MM.1S (cell line): Measurements from ENCODE around the gene FAM241A.

ENCODE experiments used
- DNase-seq: peaks from one replicate; pipeline ENCODE4 v3.0.0-alpha.2; 2015
- H2AFZ ChIP-seq: fragments of 300-600 bp; sonication (generic); 2 replicates; pipeline ENCODE4 v1.6.0; 2016; ENCODE audit warnings: antibody characterized with exemption, low read length
- H3F3A ChIP-seq: fragments of 300-600 bp; sonication (generic); 2 replicates; pipeline ENCODE4 v1.6.1; 2016; ENCODE audit warnings: mild to moderate bottlenecking, antibody characterized with exemption, low read length, moderate library complexity, mixed read lengths; ENCODE audit not compliant: insufficient read depth
- H3K27ac ChIP-seq: fragments of 300-600 bp; sonication (generic); 2 replicates; pipeline ENCODE4 v1.5.1; 2016; ENCODE audit warnings: mild to moderate bottlenecking, low read length
- H3K27me3 ChIP-seq: fragments of 300-600 bp; sonication (generic); replicated peaks from 2 replicates; pipeline ENCODE4 v1.6.0; 2016; ENCODE audit warnings: low read length; ENCODE audit not compliant: insufficient read depth
- H3K36me3 ChIP-seq: fragments of 300-600 bp; sonication (generic); replicated peaks from 2 replicates; pipeline ENCODE4 v1.6.1; 2016; ENCODE audit warnings: mild to moderate bottlenecking, low read length, mixed read lengths; ENCODE audit not compliant: insufficient read depth
- H3K4me1 ChIP-seq: fragments of 300-600 bp; sonication (generic); 2 replicates; pipeline ENCODE4 v1.6.1; 2016; ENCODE audit warnings: low read length, mixed read lengths
- H3K4me2 ChIP-seq: fragments of 300-600 bp; sonication (generic); 2 replicates; pipeline ENCODE4 v1.6.0; 2016; ENCODE audit warnings: low read depth, low read length
- H3K4me3 ChIP-seq: fragments of 300-600 bp; sonication (generic); 2 replicates; pipeline ENCODE4 v1.5.1; 2016; ENCODE audit warnings: low read length, mixed read lengths
- H3K79me2 ChIP-seq: fragments of 300-600 bp; sonication (generic); 2 replicates; pipeline ENCODE4 v1.6.1; 2016; ENCODE audit warnings: mixed run types, low read length, mixed read lengths
- H3K9ac ChIP-seq: fragments of 300-600 bp; sonication (generic); 2 replicates; pipeline ENCODE4 v1.6.1; 2016; ENCODE audit warnings: low read length, mixed read lengths
- H3K9me2 ChIP-seq: fragments of 300-600 bp; sonication (generic); replicated peaks from 2 replicates; pipeline ENCODE4 v1.6.1; 2016; ENCODE audit warnings: mild to moderate bottlenecking, low read length, mixed read lengths; ENCODE audit not compliant: insufficient read depth
- H3K9me3 ChIP-seq: fragments of 300-600 bp; sonication (generic); replicated peaks from 2 replicates; pipeline ENCODE4 v1.6.1; 2016; ENCODE audit warnings: mild to moderate bottlenecking, low read length, mixed read lengths; ENCODE audit not compliant: insufficient read depth
- H4K20me1 ChIP-seq: fragments of 300-600 bp; sonication (generic); 2 replicates; pipeline ENCODE4 v1.6.1; 2016; ENCODE audit warnings: mild to moderate bottlenecking, low read length, moderate library complexity, mixed read lengths; ENCODE audit not compliant: insufficient read depth
- EZH2 ChIP-seq: fragments of 300-600 bp; sonication (generic); optimal IDR thresholded peaks from 2 replicates; pipeline ENCODE3; 2017; ENCODE audit warnings: low read depth, mild to moderate bottlenecking, antibody characterized with exemption, low read length, mixed read lengths
- EZH2phosphoT487 ChIP-seq: fragments of 300-600 bp; sonication (generic); IDR thresholded peaks from 2 replicates; pipeline ENCODE4 v1.6.1; 2018; ENCODE audit warnings: antibody characterized with exemption, low read length
- TF ChIP-seq, protein P1 (sequence below): fragments of 300-600 bp; sonication (generic); IDR thresholded peaks from 2 replicates; pipeline ENCODE4 v1.5.1; 2016; ENCODE audit warnings: antibody characterized with exemption, low read length, mixed read lengths

FAM241A gene

DNA sequence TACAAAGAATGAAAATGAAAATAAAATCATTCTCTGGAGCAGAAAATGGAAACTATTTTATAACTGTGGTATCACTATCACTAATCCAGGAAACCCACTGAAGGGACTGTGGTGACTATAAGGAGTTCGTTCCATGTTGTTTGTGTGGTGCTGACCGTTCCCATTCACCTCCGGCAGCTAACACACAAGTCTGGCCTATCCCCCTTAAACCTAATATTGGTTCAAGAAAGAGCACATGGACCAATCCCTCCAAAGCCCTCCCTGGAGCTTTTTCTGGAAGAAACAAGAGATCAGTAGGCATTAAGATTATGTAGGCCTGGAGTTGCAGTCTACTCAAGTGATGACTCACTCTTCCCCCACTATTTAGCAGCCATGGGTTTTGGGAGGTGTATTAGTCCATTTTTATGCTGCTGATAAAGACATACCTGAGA, 25.9 kb upstream of the FAM241A start:
- Histone ChIP-seq H3K9ac (peak overlapping the region; percentile 6; the same call in 1 of the 2 replicates), H3K36me3 (no peaks in the 10 kb centered on the region), H3K9me3 (no peaks in the 10 kb centered on the region), H3K4me2 (peak overlapping the region; percentile 51), H3F3A (0 out of 2 replicates have a peak, but pooled peaks cover 4% of the 10 kb centered on the region), H3K27ac (peak overlapping the region; percentile 39; the same call in 1 of the 2 replicates), H2AFZ (peak overlapping the region; percentile 69), H3K9me2 (no peaks in the 10 kb centered on the region), H3K4me1 (peaks cover 8% of the 10 kb centered on the region), H4K20me1 (no peaks in the 10 kb centered on the region), H3K27me3 (no peaks in the 10 kb centered on the region), H3K4me3 (peak overlapping the region; percentile 29), H3K79me2 (no peaks in the 10 kb centered on the region)
- DNase-seq: peak; percentile 47
- TF ChIP-seq EZH2 (no peak), EZH2phosphoT487 (no peak)
- TF ChIP-seq, protein P1, sequence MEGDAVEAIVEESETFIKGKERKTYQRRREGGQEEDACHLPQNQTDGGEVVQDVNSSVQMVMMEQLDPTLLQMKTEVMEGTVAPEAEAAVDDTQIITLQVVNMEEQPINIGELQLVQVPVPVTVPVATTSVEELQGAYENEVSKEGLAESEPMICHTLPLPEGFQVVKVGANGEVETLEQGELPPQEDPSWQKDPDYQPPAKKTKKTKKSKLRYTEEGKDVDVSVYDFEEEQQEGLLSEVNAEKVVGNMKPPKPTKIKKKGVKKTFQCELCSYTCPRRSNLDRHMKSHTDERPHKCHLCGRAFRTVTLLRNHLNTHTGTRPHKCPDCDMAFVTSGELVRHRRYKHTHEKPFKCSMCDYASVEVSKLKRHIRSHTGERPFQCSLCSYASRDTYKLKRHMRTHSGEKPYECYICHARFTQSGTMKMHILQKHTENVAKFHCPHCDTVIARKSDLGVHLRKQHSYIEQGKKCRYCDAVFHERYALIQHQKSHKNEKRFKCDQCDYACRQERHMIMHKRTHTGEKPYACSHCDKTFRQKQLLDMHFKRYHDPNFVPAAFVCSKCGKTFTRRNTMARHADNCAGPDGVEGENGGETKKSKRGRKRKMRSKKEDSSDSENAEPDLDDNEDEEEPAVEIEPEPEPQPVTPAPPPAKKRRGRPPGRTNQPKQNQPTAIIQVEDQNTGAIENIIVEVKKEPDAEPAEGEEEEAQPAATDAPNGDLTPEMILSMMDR: no peak

DNA sequence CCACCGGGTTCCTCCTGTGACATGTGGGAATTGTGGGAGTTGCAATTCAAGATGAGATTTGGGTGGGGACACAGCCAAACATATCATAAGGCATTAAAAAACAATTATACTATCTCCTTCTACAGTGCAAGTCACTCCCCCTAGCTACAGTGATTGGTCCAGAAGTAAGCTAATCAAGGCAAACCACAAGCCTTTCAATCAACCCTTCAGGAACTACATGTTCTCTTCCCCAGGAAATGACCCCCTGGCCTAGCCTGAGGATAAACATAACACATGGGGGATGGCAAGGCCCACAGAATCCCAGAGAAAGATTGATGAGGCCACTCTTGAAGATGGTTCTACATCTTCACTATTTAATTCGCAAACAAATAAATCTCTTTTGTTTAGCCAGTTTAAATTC, 25.2 kb upstream of the FAM241A start:
- H4K20me1 ChIP-seq: no peaks in the 10 kb centered on the region
- H3K9me2 ChIP-seq: no peaks in the 10 kb centered on the region
- H3K9ac ChIP-seq: no peak overlapping the region
- H3K27me3 ChIP-seq: no peaks in the 10 kb centered on the region
- no peaks in the 10 kb centered on the region for H3K9me3 ChIP-seq
- no peaks in the 10 kb centered on the region for H3K36me3 ChIP-seq
- no peaks in the 10 kb centered on the region for H3K79me2 ChIP-seq
- H3K4me3 ChIP-seq: no peak overlapping the region
- H2AFZ ChIP-seq: no peak overlapping the region
- no peak for TF ChIP-seq EZH2
- H3K4me1 ChIP-seq: peaks cover 8% of the 10 kb centered on the region
- 0 out of 2 replicates have a peak, but pooled peaks cover 4% of the 10 kb centered on the region for H3F3A ChIP-seq
- DNase-seq: peak; percentile 22
- H3K27ac ChIP-seq: no peak overlapping the region
- no peak overlapping the region for H3K4me2 ChIP-seq

DNA sequence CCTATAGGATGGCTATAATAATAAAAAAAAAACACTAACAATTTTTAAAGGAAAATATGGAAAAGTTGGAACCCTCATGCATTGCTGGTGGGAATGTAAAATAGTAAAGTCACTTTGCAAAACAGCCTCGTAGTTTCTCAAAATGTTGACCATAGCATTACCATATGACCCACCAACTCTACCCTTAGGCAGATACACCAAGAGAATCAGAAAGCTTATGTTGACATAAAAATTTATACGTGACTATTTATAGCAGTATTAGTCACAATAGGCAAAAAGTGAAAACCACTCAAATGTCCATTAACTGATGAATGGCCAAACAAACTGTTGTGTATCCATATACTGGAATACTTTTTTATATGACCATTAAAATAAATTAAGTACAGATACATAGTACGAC, 19.8 kb upstream of the FAM241A start:
- TF ChIP-seq, protein P1: no peak
- TF ChIP-seq EZH2phosphoT487: no peak
- TF ChIP-seq EZH2: no peak
- Histone ChIP-seq H3K36me3 (no peaks in the 10 kb centered on the region), H3K4me3 (no peak overlapping the region), H3F3A (no peaks in the 10 kb centered on the region), H3K9me3 (no peaks in the 10 kb centered on the region), H3K79me2 (no peaks in the 10 kb centered on the region), H3K27ac (no peak overlapping the region), H3K4me2 (no peak overlapping the region), H3K27me3 (no peaks in the 10 kb centered on the region), H4K20me1 (no peaks in the 10 kb centered on the region), H3K9ac (no peak overlapping the region), H3K9me2 (no peaks in the 10 kb centered on the region), H2AFZ (no peak overlapping the region), H3K4me1 (no peaks in the 10 kb centered on the region)
- DNase-seq: no peak

DNA sequence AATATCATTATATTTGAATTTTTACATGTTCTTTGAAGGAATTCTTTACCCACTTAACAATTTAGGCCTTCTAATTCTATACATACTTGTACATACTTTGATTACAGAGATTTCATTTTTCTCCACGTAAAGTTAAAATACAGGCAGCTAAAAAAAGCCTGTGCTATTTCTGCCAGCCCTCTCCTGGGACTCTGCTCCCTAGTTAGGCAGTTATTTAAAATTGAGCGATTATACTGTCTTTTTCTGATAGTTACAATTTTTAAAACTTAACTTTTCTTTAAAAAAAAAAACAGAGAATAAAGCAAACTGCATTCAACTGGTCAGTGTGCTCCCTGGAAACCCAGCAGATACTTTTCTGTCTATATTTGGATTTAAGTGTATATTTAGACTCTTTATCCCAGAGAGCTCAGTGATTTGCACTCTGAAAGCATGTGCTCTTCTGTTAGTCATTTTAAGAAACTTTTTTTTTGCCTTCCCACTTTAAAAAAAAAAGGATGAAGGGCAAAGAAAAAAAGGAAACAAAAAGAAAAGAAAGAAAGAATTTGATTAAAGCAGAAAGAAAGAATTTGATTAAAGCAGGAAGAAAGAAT, 18.1 kb upstream of the FAM241A start:
- no peaks in the 10 kb centered on the region for H3K79me2 ChIP-seq
- no peak overlapping the region for H3K4me3 ChIP-seq
- no peak overlapping the region for H2AFZ ChIP-seq
- H3K27ac ChIP-seq: no peak overlapping the region
- H3F3A ChIP-seq: no peaks in the 10 kb centered on the region
- H3K27me3 ChIP-seq: no peaks in the 10 kb centered on the region
- no peak overlapping the region for H3K9ac ChIP-seq
- no peaks in the 10 kb centered on the region for H3K36me3 ChIP-seq
- no peak for DNase-seq
- TF ChIP-seq, protein P1: no peak
- TF ChIP-seq EZH2 (no peak), EZH2phosphoT487 (no peak)
- no peaks in the 10 kb centered on the region for H4K20me1 ChIP-seq
- H3K9me2 ChIP-seq: no peaks in the 10 kb centered on the region
- no peaks in the 10 kb centered on the region for H3K9me3 ChIP-seq
- H3K4me1 ChIP-seq: no peaks in the 10 kb centered on the region
- no peak overlapping the region for H3K4me2 ChIP-seq
